Measurements from ENCODE around the gene COQ9. TPM values are rescaled to one million over a fixed set of nuclear protein-coding genes. Genes with fewer than 3 reads are reported as not detected.

COQ9 gene
- total RNA-seq, 1 experiment from 2014 or later, result 67.4 TPM

- no peaks in the 10 kb centered on the region for H3K9me2 ChIP-seq (replicated peaks; ENCODE audit: low read length)
- no peaks in the 10 kb centered on the region for H3K9me3 ChIP-seq (ENCODE audit: low read length)
- DNase-seq (no peak), ATAC-seq (no peak)
- TF ChIP-seq CTCF (conservative IDR thresholded peaks at IDR 0.05; ENCODE audit: low read depth, low read length) (no peak), EZH2phosphoT487 (IDR thresholded peaks at IDR 0.05; ENCODE audit: borderline replicate concordance, low read length) (no peak), EZH2 (IDR thresholded peaks at IDR 0.05; ENCODE audit: low read length, unreplicated experiment) (no peak)
- no peaks in the 10 kb centered on the region for H3K27me3 ChIP-seq (ENCODE audit: low read length)
- intact Hi-C loops (cut with micrococcal nuclease), result no loop called here
- no peak overlapping the region for H3K27ac ChIP-seq (ENCODE audit: low read length)
- ChIA-PET CTCF (no interaction called here), POLR2A (ENCODE audit: unreplicated experiment) (no interaction called here)
- H3K79me2 ChIP-seq (ENCODE audit: low read length), result no peaks in the 10 kb centered on the region
- no peaks in the 10 kb centered on the region for H3F3A ChIP-seq (ENCODE audit: low read length, unreplicated experiment)
- H2AFZ ChIP-seq (ENCODE audit: low read length), result no peak overlapping the region
- no peak overlapping the region for H3K9ac ChIP-seq (ENCODE audit: low read length)
- no peaks in the 10 kb centered on the region for H4K20me1 ChIP-seq (ENCODE audit: low read length)
- peaks cover 8% of the 10 kb centered on the region for H3K4me1 ChIP-seq (ENCODE audit: insufficient read depth, low read length)
- no peaks in the 10 kb centered on the region for H3K36me3 ChIP-seq (ENCODE audit: low read depth, low read length)
- no TSS peak for BruUV-seq (replicated peaks)
- H3K4me3 ChIP-seq (ENCODE audit: low read length), result no peak overlapping the region
- H3K4me2 ChIP-seq (ENCODE audit: low read length), result no peak overlapping the region
Measured at GRCh38 chr16:57412584-57412983, 34.7 kb upstream of the COQ9 start.

DNA sequence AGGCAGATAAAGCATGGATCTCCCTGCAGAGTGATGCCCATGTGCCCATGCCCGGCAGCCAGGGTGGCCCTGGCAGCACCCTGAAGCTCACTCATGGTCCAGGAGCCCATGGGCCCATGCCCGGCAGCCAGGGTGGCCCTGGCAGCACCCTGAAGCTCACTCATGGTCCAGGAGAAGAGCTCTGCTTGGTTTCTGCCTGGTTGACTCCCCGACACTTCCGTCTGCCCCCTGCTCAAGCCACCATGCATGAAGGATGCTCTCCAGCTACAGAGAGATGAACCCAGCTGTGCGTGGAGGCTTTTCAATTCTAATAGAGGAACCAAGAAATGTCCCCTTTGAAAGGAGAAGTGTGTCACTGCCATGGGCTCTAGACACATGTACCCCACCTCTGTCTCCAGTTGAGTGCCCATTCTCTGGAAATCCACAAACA lies 34.0 kb upstream of the COQ9 start:
- no peak for DNase-seq
- CTCF ChIA-PET, result no interaction called here

More for the DNA sequence above, 34.0 kb upstream of the COQ9 start:
- TF ChIP-seq CTCF (conservative IDR thresholded peaks at IDR 0.05; ENCODE audit: low read depth, low read length), result no peak
- TF ChIP-seq EZH2 (IDR thresholded peaks at IDR 0.05; ENCODE audit: low read length, unreplicated experiment), result no peak
- no peak for TF ChIP-seq EZH2phosphoT487 (IDR thresholded peaks at IDR 0.05; ENCODE audit: borderline replicate concordance, low read length)
- BruUV-seq (replicated peaks), result no TSS peak
- H3K4me1 ChIP-seq (ENCODE audit: insufficient read depth, low read length), result peaks cover 12% of the 10 kb centered on the region
- no peak overlapping the region for H3K27ac ChIP-seq (ENCODE audit: low read length)
- H3K9me3 ChIP-seq (ENCODE audit: low read length), result no peaks in the 10 kb centered on the region
- no peak for ATAC-seq
- no peak overlapping the region for H2AFZ ChIP-seq (ENCODE audit: low read length)
- H3K27me3 ChIP-seq (ENCODE audit: low read length), result no peaks in the 10 kb centered on the region
- no peaks in the 10 kb centered on the region for H4K20me1 ChIP-seq (ENCODE audit: low read length)
- POLR2A ChIA-PET (ENCODE audit: unreplicated experiment), result interaction anchor here (0.6 kb wide), 1 partner anchor 81 kb away, joined by 3 read pairs; no protein-coding TSS in a partner anchor
- H3K4me2 ChIP-seq (ENCODE audit: low read length), result no peak overlapping the region
- H3K9ac ChIP-seq (ENCODE audit: low read length), result no peak overlapping the region
- H3K79me2 ChIP-seq (ENCODE audit: low read length), result no peaks in the 10 kb centered on the region
- H3F3A ChIP-seq (ENCODE audit: low read length, unreplicated experiment), result no peaks in the 10 kb centered on the region
- intact Hi-C loops (cut with micrococcal nuclease), result no loop called here
- no peaks in the 10 kb centered on the region for H3K36me3 ChIP-seq (ENCODE audit: low read depth, low read length)
- no peak overlapping the region for H3K4me3 ChIP-seq (ENCODE audit: low read length)
- no peaks in the 10 kb centered on the region for H3K9me2 ChIP-seq (replicated peaks; ENCODE audit: low read length)
